ENCODE measurements around the gene ZBTB42.
"Not testable (repeated sequence)": the region's sequence is repeated elsewhere in the genome, so short reads cannot be mapped to it uniquely, and the experiment has no call there.

The ZBTB42 gene

GRCh38 chr14:104813286-104813685, 12.4 kb downstream of the ZBTB42 start:
- no peak for DNase-seq

DNA sequence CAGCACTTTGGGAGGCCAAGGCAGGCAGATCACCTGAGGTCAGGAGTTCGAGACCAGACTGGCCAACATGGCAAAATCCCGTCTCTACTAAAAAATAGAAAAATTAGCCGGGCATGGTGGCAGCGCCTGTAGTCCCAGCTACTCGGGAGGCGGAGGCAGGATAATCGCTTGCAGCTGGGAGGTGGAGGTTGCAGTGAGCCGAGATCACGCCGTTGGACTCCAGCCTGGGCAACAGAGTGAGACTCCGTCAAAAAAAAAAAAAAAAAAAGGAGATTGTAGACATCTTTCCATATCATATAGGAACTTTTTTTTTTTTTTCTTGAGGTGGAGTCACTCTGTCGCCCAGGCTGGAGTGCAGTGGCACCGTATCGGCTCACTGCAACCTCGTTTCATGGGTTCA, 13.8 kb downstream of the ZBTB42 start:
- not testable (repeated sequence) for DNase-seq

DNA sequence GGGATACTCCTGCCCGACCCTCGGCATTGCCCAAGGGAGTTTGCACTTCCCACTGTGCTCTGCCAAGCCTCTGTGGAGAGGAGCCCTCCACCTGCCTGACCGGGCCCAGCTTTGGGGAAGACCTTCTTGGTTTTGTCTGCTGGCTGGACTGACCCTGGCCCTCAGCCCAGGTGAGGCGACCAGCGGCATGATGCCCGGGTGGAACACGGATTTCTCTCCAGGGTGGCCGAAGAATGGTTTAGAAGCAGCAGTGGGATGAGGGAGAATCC, 15.6 kb downstream of the ZBTB42 start:
- DNase-seq = no peak

DNA sequence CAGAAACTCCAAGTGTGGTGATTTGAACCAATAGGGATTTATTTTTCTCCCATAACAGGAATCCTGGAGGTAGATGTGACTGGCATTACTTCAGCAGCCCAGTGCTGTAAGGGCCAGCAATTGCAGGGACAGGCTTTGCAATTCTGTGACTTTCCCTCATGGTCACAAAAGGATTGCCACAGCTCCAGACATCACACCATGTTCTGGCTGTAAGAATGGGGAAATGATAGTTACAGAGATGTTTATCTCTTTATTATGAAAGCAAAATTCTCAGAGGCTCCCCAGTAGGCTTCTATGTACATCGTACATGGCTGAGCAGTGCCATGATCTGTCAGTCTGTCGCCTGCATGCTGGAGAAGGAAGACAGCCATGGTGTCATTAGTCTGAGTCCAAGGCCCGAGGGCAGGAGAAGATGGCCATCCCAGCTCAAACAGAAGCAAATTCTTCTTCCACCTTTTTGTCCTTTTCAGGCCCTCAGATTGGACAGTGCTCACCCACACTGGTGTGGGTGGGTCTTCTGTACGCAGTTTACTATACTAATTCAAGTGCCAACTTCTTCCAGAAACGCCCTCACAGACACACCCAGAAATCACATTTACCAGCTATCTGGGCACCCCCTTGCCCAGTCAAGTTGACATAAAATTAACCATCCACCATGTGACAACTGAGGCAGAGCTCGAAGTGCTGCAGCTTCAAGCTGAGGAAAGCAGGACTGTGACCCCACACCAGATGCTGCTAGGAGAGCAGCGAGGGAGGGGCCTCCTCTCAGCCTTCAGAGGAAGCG, 17.2 kb downstream of the ZBTB42 start:
- no peak for DNase-seq

DNA sequence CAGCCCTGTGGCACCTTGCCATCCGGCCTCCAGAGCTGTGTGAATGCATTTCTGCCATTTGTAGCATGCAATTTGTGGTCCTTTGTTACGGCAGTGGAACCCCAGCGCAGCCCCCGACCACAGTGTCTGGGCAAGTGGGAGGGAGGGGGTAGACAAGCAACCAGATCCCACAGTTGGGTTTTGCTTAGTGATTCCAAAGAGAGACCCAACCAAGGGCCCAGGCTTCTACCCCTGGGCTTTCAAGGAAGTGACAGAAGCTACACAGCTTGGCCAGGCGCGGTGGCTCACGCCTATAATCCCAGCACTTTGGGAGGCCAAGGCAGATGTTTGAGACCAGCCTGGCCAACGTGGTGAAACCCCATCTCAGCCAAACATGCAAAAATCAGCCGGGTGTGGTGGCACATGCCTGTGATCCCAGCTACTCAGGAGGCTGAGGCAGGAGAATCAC, 17.8 kb downstream of the ZBTB42 start:
- DNase-seq = no peak

GRCh38 chr14:104819361-104819781, 18.5 kb downstream of the ZBTB42 start:
- DNase-seq = no peak

DNA sequence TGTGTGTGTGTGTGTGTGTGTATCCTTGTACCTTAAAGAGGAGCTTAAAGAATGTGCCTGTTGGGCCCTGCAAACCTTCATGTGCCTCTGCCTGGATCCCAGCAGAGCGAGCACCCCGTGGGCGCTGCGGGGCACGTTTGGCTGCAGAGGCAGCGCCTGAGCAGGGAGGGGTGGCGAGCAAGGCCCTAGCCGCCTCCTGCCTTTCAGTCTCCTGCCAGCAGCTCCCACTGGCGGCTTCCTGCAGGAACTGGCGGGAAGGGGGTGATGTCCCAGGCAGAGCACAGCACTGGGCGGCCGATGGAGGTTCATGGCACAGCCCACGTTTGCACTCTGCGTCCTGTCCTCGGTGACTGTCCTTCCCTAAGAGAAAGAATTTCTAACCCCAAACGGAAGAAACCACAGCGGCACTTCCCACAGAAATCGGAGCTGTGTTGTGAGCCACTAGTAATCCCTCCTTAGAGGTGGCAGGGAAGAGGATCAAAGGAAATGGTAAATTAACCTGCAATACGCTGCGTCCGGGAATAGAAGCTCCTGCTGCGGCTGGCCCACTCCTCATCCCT, 19.8 kb downstream of the ZBTB42 start:
- no peak for DNase-seq

DNA sequence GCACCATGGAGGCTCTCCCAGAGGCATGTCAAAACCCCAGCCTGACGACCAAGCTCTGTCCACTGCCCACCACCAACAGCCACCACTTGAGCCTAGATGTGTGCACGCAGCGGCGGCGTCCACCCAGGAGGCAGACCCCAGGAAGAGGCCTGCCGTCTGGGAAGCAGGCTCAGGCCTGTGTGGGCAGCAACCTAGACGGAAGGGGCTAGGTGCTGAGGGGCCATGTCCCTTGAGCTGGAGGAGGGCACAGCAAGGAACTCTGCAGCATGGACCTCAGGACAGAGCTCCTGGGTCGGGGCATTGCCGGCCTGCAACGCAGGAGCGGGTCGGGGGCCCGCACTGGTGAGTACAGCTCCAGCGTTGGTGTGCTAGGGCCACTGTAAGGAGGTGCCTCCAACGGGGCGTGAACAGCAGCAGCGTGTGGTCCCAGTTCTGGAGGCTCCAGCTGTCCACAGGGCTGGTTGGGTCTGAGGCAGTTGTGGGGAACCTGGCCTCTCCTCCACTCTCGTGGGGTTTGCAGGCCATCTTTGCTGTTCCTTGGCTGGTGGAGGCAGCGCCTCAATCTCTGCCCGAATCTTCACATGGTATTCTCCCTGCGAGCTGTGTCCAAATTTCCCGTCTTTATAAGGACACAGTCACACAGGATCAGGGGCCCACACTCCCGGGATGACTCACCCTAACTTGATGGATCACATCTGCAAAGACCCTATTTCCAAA, 20.5 kb downstream of the ZBTB42 start:
- DNase-seq = no peak

DNA sequence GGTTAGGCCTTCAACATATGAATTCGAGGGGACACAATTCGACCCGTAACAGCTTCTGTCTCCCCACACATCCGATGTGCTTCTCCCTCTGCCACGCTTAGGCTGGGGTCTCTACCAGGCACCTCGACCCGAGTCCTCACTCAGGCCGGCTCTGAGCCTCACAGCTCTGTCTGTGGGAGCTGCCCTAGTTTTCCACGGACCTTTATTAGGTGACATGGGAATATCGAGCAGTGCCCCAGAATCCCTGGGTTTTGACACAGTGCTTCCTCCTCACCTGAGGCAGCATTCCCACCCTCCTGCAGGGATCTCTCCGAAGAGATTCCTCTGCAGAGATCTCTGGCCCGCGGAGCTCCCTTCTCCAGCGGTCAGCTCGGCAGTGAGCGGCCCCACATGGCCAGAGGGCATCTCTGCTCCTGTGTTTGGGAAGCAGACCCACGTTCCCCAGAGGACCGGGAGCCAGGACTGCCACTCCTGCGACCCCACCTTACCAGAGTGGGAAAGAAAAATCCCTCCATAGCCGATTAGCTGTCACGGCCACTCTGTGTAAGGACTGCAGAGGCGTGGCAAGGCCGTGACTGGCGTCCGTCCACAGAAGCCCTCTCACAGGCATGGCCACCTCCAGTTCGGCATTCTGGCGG, 21.2 kb downstream of the ZBTB42 start:
- no peak for DNase-seq

GRCh38 chr14:104822821-104823615, 22.1 kb downstream of the ZBTB42 start:
- DNase-seq = no peak

DNA sequence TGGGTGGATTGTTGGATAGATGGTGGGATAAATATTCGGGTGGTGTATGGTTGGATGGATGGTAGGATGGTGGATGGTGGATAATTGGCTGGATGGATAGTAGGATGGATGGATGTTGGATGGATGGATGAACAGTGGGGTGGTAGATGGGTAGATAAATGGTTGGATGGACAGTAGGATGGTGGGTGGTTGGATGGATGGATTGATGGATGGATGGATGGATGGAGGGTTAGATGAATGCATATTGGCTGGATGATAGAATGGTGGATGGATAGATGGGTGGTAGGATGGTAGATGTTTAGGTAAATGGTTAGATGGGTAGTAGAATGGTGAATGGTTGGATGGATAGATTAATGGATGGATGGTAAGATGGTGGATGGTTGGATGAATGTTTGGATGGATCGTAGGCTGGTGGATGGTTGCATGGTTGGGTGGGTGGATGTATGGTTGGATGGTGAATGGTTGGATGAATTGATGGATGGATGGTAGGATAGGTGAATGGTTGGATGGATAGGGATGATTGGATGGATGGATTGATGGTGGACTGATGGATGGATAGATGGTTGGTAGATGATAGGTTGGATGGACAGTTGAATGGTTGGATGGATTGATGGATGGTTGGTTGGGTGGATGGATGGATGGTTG, 23.6 kb downstream of the ZBTB42 start:
- no peak for DNase-seq

DNA sequence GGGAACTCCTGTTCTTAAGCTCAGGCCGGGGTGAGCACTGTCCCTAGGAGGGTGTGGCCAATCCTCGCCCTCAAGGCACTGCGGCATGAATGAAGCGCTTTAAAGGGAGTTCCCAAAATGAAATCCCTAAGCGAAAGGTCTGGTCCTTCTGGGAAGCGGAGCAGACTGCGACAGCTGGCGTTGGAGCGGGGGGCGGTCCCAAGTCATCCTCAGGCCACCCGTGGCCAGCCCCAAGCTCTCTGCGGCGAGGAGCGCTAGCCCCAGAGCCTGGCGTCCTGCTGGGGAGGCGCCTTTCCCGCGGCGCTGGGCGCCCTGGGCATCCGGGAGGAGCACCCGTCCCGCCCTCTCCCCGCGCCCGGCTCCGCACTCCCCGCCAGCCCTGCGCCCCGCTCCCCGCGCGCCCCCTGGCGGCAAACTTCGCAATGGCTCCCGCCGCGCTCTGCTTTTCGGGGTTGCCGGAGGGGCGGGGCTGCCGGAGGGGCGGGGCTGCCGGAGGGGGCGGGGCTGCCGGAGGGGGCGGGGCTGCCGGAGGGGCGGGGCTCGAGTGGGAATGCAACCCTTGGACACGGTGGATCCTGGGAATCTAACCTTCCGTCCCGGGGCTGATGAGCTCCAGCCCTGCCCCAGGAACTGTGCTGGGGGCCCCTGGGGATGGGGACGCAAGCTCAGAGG, 25.4 kb downstream of the ZBTB42 start:
- DNase-seq = peak; percentile 100

- DNase-seq = no peak
These were observed 25.9 kb downstream of the ZBTB42 start for GRCh38 chr14:104826861-104827176.

GRCh38 chr14:104827177-104828055, 26.5 kb downstream of the ZBTB42 start:
- DNase-seq = peak; percentile 76

- DNase-seq = no peak
These were observed 29.9 kb downstream of the ZBTB42 start for GRCh38 chr14:104830781-104831180.

DNA sequence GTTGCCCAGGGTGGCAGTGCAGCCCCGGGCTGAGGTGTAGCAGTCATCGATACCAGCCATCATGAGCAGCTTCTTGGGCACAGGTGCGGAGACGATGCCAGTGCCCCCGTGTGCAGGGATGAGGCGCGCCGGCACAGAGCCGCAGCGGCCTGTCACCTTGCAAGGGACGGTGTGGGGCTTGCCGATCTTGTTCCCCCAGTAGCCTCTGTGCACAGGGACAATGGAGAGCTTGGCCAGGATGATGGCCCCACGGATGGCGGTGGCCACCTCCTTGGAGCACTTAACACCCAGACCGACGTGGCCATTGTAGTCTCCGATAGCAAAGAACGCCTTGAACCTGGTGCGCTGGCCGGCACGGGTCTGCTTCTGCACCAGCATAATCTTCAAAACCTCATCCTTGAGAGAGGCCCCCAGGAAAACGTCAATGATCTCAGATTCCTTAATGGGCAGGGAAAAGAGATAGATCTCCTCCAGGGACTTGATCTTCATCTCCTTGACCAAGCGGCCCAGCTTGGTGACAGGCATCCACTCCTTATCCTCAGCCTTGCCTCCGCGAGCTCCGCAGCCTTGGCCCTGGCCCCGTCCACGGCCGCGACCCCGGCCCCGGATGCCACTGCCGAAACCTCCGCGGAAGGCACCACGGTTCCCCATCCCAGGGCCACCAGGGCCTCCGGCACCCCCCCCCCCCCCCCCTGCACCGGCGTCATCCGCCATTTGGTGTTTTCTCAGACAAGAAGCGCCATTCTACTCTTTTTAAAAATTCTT, 35.5 kb downstream of the ZBTB42 start:
- DNase-seq = not testable (repeated sequence)

DNA sequence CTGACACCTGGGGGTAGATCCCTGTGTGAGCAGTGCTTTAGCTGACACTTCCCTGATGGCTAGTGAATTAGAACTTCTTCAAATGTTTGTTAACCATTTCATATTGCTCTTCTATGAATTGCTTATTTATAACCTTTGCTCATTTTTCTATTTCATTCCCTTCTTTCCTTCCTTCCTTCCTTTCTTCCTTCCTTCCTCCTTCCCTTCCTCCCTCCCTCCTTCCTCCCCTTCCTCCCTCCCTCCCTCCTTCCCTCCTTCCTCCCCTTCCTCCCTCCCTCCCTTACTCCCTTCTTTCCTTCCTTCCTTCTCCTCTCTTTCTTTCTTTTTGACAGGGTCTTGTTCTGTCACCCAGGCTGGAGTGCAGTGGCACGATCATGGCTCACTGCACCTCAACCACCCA, 40.8 kb downstream of the ZBTB42 start:
- no peak for DNase-seq

DNA sequence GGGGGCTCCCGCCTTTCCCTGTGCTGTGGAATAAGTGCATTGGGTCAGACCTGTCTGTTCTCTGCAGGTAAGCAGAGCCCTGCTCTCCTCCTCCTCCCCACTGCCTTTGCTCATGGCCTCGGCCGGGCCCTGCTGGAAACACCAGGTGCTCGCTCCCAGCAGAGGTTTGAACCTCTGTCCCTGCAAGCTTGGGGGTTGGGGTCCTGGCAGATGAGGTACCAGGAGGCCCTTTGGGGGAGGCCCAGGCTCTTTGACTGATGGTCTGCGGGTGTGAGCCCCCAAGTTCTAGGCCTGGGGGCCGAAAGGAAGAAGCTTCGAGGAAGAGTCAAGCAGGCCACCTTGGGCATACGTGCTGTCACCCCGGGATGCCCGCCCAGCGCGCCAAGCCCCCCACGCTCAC, 42.1 kb downstream of the ZBTB42 start:
- DNase-seq = no peak

- DNase-seq = no peak
These were observed 42.8 kb downstream of the ZBTB42 start for GRCh38 chr14:104843442-104844305.
